IMR-90 (cell line): Measurements from ENCODE around the gene IGF2R. TPM values are rescaled to one million over a fixed set of nuclear protein-coding genes. Genes with fewer than 3 reads are reported as not detected.

ENCODE experiments used
- ATAC-seq: fragments of 200-7000 bp; cut with Tn5 transposase; 2 replicates; pipeline ENCODE4 v1.9.1; 2020; ENCODE audit warnings: low read depth, mild to moderate bottlenecking, moderate library complexity
- BruUV-seq: library from RNA; stranded (reverse); fragments of 400-500 nt; replicated peaks from 2 replicates; lab custom pipeline; 2021; lab: Mats Ljungman, UMichigan
- CTCF ChIA-PET: fragments of 300-600 bp; formaldehyde crosslinking; extraction: SDS; loops from one replicate; lab custom pipeline; 2021; ENCODE audit warnings: antibody characterized with exemption; lab: Yijun Ruan, JAX
- POLR2A ChIA-PET: fragments of 300-600 bp; sonication (Branson Sonifier 250); formaldehyde crosslinking; loops from one replicate; lab custom pipeline; 2022; ENCODE audit warnings: antibody characterized with exemption; ENCODE audit not compliant: unreplicated experiment; lab: Charles Lee
- DNase-seq: peaks from one replicate; pipeline ENCODE4 v3.0.0; 2013
- H2AFZ ChIP-seq: replicated peaks from 2 replicates; pipeline ENCODE3; 2013; ENCODE audit warnings: low read length, mild to moderate bottlenecking; ENCODE audit not compliant: poor library complexity
- H2AK5ac ChIP-seq: 2 replicates; pipeline ENCODE4 v1.6.1; 2013; ENCODE audit warnings: low read depth, low read length, inconsistent platforms
- H2AK9ac ChIP-seq: replicated peaks from 2 replicates; pipeline ENCODE3; 2013; ENCODE audit warnings: mild to moderate bottlenecking, low read depth, low read length, moderate library complexity; ENCODE audit not compliant: poor library complexity
- H2BK120ac ChIP-seq: 2 replicates; pipeline ENCODE4 v1.6.1; 2013; ENCODE audit warnings: low read depth, low read length, inconsistent platforms
- H2BK15ac ChIP-seq: 3 replicates; pipeline ENCODE4 v1.6.1; 2013; ENCODE audit warnings: low read depth, low read length, inconsistent platforms
- H2BK20ac ChIP-seq: 2 replicates; pipeline ENCODE4 v1.6.1; 2013; ENCODE audit warnings: low read depth, mild to moderate bottlenecking, inconsistent platforms, low read length, moderate library complexity
- H2BK5ac ChIP-seq: 2 replicates; pipeline ENCODE4 v1.6.1; 2013; ENCODE audit warnings: mild to moderate bottlenecking, low read depth, low read length, inconsistent platforms; ENCODE audit not compliant: poor library complexity, severe bottlenecking
- H3K14ac ChIP-seq: replicated peaks from 2 replicates; pipeline ENCODE4 v1.6.1; 2013; ENCODE audit warnings: low read depth, low read length, inconsistent platforms
- H3K18ac ChIP-seq: 2 replicates; pipeline ENCODE4 v1.6.1; 2013; ENCODE audit warnings: low read depth, low read length, control low read depth
- H3K23ac ChIP-seq: 2 replicates; pipeline ENCODE4 v1.6.1; 2013; ENCODE audit warnings: low read depth, low read length, inconsistent platforms
- H3K27ac ChIP-seq: 2 replicates; pipeline ENCODE4 v1.5.1; 2013; ENCODE audit warnings: mild to moderate bottlenecking, control low read depth, low read length; ENCODE audit not compliant: insufficient read depth
- H3K27me3 ChIP-seq: 2 replicates; pipeline ENCODE4 v1.6.1; 2013; ENCODE audit warnings: low read length; ENCODE audit not compliant: control insufficient read depth, insufficient read depth
- H3K36me3 ChIP-seq: 2 replicates; pipeline ENCODE4 v1.6.1; 2013; ENCODE audit warnings: low read length, mixed read lengths; ENCODE audit not compliant: control insufficient read depth, insufficient read depth
- H3K4ac ChIP-seq: 2 replicates; pipeline ENCODE4 v1.6.1; 2013; ENCODE audit warnings: low read depth, low read length, inconsistent platforms
- H3K4me1 ChIP-seq: 2 replicates; pipeline ENCODE4 v1.6.1; 2013; ENCODE audit warnings: low read length, mixed read lengths; ENCODE audit not compliant: control insufficient read depth, insufficient read depth
- H3K4me2 ChIP-seq: 2 replicates; pipeline ENCODE4 v1.6.1; 2013; ENCODE audit warnings: low read depth, mild to moderate bottlenecking, control low read depth, low read length, moderate library complexity
- H3K4me3 ChIP-seq: 2 replicates; pipeline ENCODE4 v1.5.1; 2013; ENCODE audit warnings: low read depth, mild to moderate bottlenecking, control low read depth, low read length, moderate library complexity; ENCODE audit not compliant: insufficient read depth
- H3K56ac ChIP-seq: 2 replicates; pipeline ENCODE4 v1.6.1; 2013; ENCODE audit warnings: low read length, inconsistent platforms; ENCODE audit not compliant: insufficient read depth; ENCODE audit errors: extremely low read depth
- H3K79me1 ChIP-seq, 2 experiments: 2 replicates each; pipeline ENCODE4 v1.6.1; 2013; ENCODE audit warnings: low read length in 2 of 2, inconsistent platforms in 1 of 2, low read depth in 1 of 2
- H3K9ac ChIP-seq: 2 replicates; pipeline ENCODE4 v1.6.1; 2013; ENCODE audit warnings: low read depth, low read length, control low read depth
- H3K9me1 ChIP-seq: 2 replicates; pipeline ENCODE4 v1.6.1; 2013; ENCODE audit warnings: low read length, inconsistent platforms; ENCODE audit not compliant: insufficient read depth
- H3K9me3 ChIP-seq: 2 replicates; pipeline ENCODE4 v1.6.1; 2013; ENCODE audit warnings: low read length; ENCODE audit not compliant: control insufficient read depth, insufficient read depth
- H4K20me1 ChIP-seq: 2 replicates; pipeline ENCODE4 v1.6.1; 2013; ENCODE audit warnings: low read length, inconsistent platforms; ENCODE audit not compliant: insufficient read depth
- H4K5ac ChIP-seq: 2 replicates; pipeline ENCODE4 v1.6.1; 2013; ENCODE audit warnings: mild to moderate bottlenecking, low read depth, low read length, control low read depth
- H4K8ac ChIP-seq, 2 experiments: 2 replicates each; pipeline ENCODE4 v1.6.1; 2013; ENCODE audit warnings: low read depth in 2 of 2, low read length in 2 of 2, control low read depth in 1 of 2, inconsistent platforms in 1 of 2
- H4K91ac ChIP-seq: 2 replicates; pipeline ENCODE4 v1.6.1; 2013; ENCODE audit warnings: low read depth, low read length, inconsistent platforms; ENCODE audit not compliant: insufficient read depth
- BHLHE40 ChIP-seq: fragments of 150-350 bp; IDR thresholded peaks from 2 replicates; pipeline ENCODE4 v1.6.1; 2016; ENCODE audit warnings: mild to moderate bottlenecking, low read depth, low read length
- CEBPB ChIP-seq: IDR thresholded peaks from 2 replicates; pipeline ENCODE4 v1.6.1; 2012; ENCODE audit warnings: low read depth, low read length, improper control_type of control experiment
- MAFK ChIP-seq: IDR thresholded peaks from 2 replicates; pipeline ENCODE4 v1.6.1; 2012; ENCODE audit warnings: low read depth, low read length, improper control_type of control experiment
- MAZ ChIP-seq: IDR thresholded peaks from 2 replicates; pipeline ENCODE4 v1.6.1; 2012; ENCODE audit warnings: low read depth, mild to moderate bottlenecking, low read length, improper control_type of control experiment, moderate library complexity, borderline replicate concordance
- MXI1 ChIP-seq: IDR thresholded peaks from 2 replicates; pipeline ENCODE4 v1.6.1; 2012; ENCODE audit warnings: low read depth, mild to moderate bottlenecking, low read length, moderate library complexity, borderline replicate concordance
- NFE2L2 ChIP-seq: fragments of 150-350 bp; IDR thresholded peaks from 2 replicates; pipeline ENCODE4 v1.6.1; 2016; ENCODE audit warnings: low read depth, mild to moderate bottlenecking, low read length
- RCOR1 ChIP-seq: IDR thresholded peaks from 2 replicates; pipeline ENCODE4 v1.6.1; 2012; ENCODE audit warnings: mild to moderate bottlenecking, low read length, improper control_type of control experiment; ENCODE audit not compliant: insufficient replicate concordance
- RFX5 ChIP-seq: IDR thresholded peaks from 2 replicates; pipeline ENCODE4 v1.8.0; 2012; ENCODE audit warnings: low read depth, mild to moderate bottlenecking, low read length, moderate library complexity
- SMC3 ChIP-seq: fragments of 150-350 bp; IDR thresholded peaks from 2 replicates; pipeline ENCODE4 v1.6.1; 2016; ENCODE audit warnings: low read depth, mild to moderate bottlenecking, antibody characterized with exemption, low read length, moderate library complexity
- WGBS, 2 experiments: methylation state at CpG; one replicate each; pipeline versions ENCODE4 v1.1.5 to v1.1.7; 2013; ENCODE audit warnings: missing lambda C conversion rate in 2 of 2; ENCODE audit not compliant: insufficient read length in 1 of 2; ENCODE audit errors: extremely low coverage in 2 of 2; 5-methylcytosine and 5-hydroxymethylcytosine counted together
- dilution Hi-C: fragments of 300-500 bp; cut with HindIII; formaldehyde crosslinking; loops from one replicate; pipeline ENCODE4 v1.14.3; 2018; ENCODE audit warnings: low sequenced_read_pairs; ENCODE audit not compliant: unreplicated experiment
- in situ Hi-C: fragments of 300-500 bp; cut with MboI; formaldehyde crosslinking; loops from 3 replicates; pipeline ENCODE4 v1.14.3; 2019; ENCODE audit warnings: low sequenced_read_pairs, inconsistent platforms, mixed read lengths
- intact Hi-C: fragments of 100-400 bp; cut with micrococcal nuclease; formaldehyde crosslinking; loops from 2 replicates; pipeline ENCODE4 v1.10.0; 2022
- polyA plus RNA-seq, 3 experiments: library from polyadenylated mRNA; depleted of rRNA; stranded (reverse); fragments of >200 nt; gene quantifications; 2 replicates each; pipeline ENCODE4 v1.2.3, GENCODE V29; 2012; ENCODE audit warnings: low replicate concordance in 1 of 3
- total RNA-seq: library from RNA; depleted of rRNA; stranded (reverse); fragments of >200 nt; gene quantifications from 2 replicates; pipeline ENCODE4 v1.2.3, GENCODE V29; 2012

The IGF2R gene
- total and polyA plus RNA-seq, 2 of the 4 experiments (the other 2 are of a cell fraction), result 33.2 to 41.4 TPM

GRCh38 chr6:159976686-159977254 lies 7.9 kb downstream of the IGF2R start:
- Histone ChIP-seq H2BK20ac (no peak overlapping the region), H3K9me1 (peaks cover 30% of the 10 kb centered on the region), H3K4me2 (peak overlapping the region; percentile 3; the same call in 1 of the 2 replicates), H3K18ac (no peak overlapping the region), H2BK15ac (no peak overlapping the region), H4K8ac (no peak overlapping the region), H3K36me3 (no peaks in the 10 kb centered on the region), H3K9me3 (no peaks in the 10 kb centered on the region), H3K56ac (no peak overlapping the region), H2AFZ (peak overlapping the region; percentile 21), H4K5ac (no peak overlapping the region), H3K27me3 (no peaks in the 10 kb centered on the region), H3K14ac (no peak overlapping the region), H2AK9ac (no peak overlapping the region), H4K20me1 (peaks cover 87% of the 10 kb centered on the region), H3K4me1 (peaks cover 29% of the 10 kb centered on the region), H3K4ac (no peak overlapping the region), H2AK5ac (0 out of 2 replicates have a peak overlapping the region, but pooled peaks have one; percentile 3), H4K91ac (no peak overlapping the region), H3K4me3 (no peak overlapping the region), H3K27ac (no peak overlapping the region), H3K23ac (no peak overlapping the region), H3K9ac (no peak overlapping the region), H2BK5ac (no peak overlapping the region), H2BK120ac (no peak overlapping the region), H3K79me1 (peaks cover 40 to 81% of the 10 kb centered on the region in 2 experiments)
- in situ Hi-C loops (no loop called here), dilution Hi-C loops (no loop called here), intact Hi-C loops (no loop called here)
- BruUV-seq, result no TSS peak
- CTCF ChIA-PET, result interaction anchor here (0.5 to 0.7 kb wide), 3 partner anchors 10 to 1834 kb away, joined by 3 to 9 read pairs (median 6); no protein-coding TSS in a partner anchor
- TF ChIP-seq NFE2L2 (no peak), RCOR1 (no peak), MXI1 (no peak), MAZ (no peak), BHLHE40 (no peak), SMC3 (no peak), RFX5 (no peak), CEBPB (no peak), MAFK (no peak)
- ATAC-seq (no peak), DNase-seq (no peak)
- POLR2A ChIA-PET, result no interaction called here
- WGBS, 2 experiments, result 50% methylated on average over 2 of the region's 7 CpGs; no CpG with 5 or more reads in 1 of the 2 experiments
